ENCODE measurements around the gene NOL4L.

The NOL4L gene

DNA sequence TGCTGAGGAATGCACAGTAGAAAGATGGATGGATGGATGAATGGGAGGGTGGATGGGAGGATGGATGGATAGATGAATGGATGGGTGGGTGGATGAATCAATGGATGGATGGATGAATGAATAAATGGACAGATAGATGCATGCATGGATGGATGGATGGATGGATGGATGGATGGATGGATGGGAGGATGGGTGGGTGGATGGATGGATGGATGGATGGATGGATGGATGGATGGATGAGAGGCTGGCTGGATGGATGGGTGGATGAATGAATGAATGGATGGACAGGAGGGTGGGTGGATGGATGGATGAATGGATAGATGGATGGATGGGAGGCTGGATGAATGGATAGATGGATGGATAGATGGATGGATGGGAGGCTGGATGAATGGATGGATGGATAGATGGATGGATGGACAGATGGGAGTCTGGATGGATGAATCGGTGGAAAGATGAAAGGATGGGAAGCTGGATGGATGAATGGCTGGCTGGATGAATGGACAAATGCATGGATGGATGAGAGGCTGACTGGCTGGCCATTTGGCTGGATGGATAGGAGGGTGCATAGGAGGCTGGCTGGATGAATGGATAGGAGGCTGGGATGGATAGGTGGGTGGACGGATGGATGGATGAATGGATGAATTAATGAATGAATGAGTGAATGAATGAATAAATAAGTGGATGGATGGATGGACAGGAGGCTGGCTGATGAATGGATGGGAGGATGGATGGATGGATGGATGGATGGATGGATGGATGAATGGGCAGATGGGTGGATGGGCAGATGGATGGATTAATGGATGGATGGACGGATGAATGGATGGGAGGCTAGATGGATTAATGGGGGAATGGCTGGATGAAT lies 28.3 kb upstream of the NOL4L start:
- no peak for DNase-seq

DNA sequence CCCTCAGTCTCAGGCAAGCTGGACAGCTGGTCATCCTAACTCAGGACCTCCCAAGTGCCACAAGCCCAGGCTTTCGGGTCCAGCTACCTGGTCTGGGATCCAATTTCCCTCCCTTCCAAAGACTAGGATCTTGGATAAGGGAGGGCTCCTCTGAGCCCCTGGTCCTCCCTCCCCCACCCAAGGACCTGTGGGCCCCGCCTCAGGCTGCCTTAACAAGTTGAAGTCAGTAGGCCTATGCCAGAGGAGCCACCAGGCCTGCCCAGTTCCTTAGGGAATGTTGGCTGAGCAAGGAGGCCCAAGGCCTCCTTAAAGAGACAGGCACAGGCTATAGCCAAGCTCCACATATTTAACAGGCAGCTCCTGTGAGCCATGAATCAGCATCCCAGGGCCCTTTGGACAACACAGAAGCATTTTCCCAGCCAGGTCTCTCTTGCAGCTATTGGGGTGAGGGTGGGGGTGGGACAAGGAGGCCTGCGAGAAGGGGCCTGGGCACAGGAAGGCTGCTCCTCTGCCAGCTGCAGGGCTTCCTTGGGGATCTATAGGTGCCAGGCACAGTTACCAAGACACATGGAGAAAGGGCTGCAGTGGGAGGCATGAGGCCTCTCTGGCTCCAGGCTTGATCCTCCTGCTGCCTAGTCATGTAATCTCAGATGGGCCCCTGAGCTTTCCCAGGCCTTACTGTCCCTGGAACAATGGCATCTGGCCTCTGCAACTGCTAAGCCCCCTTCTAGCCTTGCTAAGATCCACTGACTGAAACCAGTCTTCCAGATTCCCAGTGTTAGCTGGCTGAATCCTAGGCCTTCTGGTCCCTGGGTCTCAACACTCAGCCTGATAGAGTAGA lies 27.4 kb upstream of the NOL4L start:
- DNase-seq: no peak

DNA sequence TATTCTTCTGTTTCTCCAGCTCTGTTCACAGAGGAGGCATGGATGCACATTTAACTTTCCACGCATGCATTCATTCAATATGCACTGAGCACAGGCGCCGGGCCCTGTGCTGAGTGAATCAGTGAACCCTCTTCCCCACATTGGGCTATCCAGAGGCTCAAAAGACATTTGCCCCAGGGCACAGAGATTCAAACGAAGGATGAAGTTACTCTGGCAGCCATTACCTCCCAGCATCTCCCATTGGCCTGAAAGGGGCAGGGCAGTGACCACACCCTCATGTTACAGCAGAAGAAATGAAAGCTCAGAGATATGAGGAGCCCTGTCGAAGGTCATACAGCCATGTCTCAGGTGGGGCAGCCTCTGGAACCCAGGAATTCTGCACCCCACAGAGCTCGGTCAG lies 26.7 kb upstream of the NOL4L start:
- DNase-seq: no peak

DNA sequence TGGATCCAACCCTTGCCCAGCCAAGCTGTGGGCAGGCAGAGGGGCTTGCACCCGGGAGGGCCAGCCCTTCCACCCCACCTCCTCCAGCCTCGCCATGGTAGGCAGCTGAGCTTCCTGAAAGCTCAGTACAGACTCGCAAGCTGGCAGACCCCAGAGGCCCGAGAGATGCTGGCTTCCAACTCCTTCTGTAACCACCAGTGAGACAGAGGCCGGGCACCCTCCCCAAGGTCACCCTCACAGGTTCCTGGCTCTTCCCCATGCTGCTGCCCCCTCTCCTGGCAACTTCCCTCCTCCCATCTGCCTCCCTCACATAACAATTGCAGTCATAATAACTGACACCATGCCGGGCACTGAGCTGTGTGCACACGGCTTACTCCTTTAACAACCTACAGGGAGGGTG lies 26.2 kb upstream of the NOL4L start:
- no peak for DNase-seq

DNA sequence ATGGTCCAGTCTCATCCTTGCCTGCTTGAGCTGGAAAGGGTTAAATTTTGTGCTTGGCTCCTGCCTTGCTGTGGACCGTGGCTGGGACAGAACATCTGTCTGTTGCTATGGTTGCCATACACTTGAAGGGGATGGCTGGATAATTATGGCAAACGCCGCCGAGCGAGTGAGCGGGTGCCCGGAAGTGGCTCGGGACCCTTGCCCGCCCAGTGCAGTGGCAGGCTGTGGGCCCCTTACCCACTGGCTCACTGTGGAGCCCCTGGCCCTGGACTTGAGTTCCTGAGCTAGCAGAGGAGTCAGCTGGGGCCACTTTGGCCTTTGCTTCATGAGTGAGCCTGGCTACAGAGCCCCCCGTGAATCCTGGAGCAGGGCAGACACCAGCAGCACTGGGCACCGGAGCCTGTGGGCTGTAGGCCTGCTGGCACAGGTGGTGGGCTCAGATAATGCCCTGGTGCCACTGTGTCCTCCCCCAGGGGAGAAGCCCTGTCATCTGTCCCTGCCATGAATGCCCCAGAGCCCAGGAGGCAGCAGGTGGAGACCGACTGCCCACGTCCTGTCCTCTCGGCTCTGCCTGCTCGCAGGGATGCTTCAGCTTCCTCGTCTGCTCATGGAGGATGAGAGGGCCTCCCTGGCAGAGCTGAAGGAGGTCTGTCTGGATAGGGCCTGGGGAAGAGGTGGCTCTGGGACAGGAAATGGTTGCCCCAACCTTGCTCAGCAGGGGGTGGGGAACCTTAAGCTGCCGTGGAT lies 25.5 kb upstream of the NOL4L start:
- no peak for DNase-seq

DNA sequence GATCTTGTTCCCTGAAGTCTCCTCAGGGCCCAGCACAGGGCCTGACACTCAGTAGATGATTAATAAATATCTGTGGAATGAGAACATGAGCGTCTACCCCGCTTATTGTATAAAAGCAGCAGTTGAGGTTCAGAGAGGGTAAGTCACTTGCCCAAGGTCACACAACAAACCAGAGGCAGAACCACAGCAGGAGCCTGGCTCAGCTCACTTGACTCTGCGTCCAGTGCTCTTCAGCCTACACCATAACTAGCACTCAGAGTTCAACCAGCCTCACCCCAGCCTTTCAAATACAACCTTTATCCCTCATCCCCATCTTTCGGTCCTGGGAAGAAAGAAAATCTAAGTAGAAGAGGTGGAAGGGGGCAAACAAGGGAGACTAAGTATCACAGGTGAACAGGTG lies 24.9 kb upstream of the NOL4L start:
- DNase-seq: no peak

DNA sequence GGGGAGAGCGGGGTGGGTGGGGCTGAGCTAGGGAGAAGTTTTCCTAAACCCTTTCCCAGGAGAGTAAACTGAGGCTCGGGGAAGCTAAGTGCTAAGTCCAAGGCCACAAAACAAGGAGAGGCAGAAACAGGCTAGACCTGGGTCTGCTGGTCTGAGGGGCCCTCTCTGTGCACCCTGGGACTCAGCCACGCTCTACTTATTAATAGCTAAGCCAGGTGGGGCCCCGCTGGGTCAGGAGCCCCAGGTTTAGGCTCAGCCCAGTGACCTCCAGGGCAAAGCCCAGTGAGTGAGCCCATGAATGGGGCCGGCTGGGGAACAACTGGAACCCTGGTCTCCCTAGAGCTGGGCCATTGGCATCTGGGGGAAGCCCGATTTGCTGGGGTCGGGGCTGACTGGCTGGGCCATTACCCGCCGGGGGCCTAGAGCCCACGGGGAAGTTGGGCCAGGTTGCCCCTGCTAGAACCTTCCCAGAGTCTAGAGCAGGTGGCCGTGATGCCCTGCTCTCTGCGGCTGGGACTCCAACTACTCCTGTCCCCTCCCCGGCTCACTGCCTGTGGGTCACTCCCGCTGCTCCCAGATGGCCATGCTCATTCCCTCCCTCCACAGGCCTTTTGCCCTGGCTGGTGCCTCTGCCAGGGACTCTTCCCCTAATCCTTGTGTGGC lies 24.1 kb upstream of the NOL4L start:
- no peak for DNase-seq

DNA sequence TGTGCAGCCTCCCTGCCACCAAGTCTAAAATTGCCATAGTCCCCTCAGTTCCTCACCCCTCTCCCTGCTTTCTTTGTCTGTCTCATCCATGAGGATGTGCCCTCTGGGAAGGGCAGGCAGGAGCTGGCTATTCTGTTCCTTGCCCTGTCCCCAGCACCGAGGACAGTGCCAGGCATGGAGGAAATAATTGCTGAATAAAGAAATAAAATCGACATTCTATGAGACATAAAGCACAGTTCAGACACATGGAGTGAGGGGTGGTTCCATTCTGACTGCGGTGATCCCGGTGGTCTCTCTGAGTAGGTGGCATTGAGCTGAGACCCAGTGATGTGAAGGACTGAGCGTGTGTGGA lies 23.5 kb upstream of the NOL4L start:
- no peak for DNase-seq

DNA sequence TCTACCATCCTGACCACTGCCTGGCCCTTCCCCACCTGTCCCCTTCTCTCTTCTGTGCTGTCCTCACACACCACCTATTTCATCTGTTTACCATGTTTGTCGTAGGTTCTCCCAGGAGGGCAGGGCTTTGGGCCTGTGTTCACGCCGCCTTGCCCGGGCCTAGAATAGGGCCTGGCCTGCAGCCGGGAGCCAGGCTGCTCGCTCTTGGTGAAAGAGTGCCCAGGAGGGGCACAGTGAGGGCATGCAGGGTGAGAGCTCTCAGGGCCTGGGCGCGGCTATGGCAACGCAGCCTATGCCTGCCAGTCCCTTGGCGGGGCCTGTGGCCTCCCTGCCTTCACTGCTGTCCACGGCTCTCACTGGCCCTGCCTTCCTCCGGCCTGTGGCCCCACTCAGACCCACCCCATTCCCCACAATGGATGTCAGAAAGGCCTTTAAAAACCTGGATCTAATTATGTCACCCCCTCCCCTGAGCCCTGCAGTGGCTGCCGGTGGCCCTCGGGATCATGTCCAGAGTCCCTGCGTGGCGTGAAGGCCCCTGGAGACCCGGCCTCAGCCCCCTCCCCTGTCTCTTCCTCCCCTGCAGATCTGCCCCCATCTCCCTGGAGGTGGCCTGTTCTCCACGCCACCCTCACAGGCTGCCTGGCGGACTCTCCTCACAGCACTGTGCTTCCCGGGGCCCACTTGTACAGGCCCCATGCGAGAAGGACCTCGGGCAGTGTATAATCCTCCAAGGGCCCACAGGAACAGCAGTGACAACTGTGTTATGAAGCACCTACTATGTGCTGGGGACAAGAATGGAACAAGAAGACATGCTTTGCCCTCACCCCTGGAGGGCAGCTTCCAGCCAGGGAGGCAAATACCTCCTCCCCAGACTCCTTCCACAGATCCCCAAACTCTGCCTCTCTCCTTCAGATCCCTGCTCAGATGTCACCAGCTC lies 22.9 kb upstream of the NOL4L start:
- DNase-seq: no peak

DNA sequence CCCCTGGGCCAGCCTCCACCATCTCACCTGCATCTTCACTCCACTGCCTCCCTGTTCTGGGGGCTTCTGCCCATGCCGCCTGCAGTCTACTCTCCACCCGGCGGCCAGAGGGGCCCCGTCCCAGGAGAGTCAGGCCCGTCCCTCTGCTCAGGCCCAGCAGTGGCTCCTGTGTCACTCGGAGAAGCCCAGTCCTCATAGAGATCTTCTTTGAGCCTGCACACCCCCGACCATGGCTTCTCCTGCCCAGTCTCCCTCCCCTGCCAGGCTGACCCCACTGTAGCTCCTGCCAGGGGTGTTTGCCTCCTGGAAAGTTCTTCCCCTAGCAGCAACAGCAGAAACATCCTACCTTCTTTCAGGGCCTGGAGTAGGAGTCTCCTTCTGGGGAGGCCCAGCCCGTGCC lies 22.2 kb upstream of the NOL4L start:
- no peak for DNase-seq

DNA sequence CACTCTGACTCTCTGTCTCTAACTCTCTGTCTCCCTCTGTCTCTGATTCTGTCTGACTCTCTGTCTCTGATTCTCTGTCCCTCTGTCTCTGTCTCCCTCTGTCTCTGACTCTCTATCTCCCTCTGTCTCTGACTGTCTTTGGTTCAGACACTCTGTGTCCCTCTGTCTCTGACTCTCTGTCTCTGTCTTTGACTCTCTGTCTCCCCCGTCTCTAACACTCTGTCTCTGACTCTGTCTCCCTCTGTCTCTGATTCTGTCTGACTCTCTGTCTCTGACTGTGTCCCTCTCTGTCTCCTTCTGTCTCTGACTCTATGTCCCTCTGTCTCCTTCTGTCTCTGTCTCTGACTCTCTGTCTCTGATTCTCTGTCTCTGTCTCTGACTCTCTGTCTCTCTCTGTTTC lies 21.7 kb upstream of the NOL4L start:
- DNase-seq: no peak

DNA sequence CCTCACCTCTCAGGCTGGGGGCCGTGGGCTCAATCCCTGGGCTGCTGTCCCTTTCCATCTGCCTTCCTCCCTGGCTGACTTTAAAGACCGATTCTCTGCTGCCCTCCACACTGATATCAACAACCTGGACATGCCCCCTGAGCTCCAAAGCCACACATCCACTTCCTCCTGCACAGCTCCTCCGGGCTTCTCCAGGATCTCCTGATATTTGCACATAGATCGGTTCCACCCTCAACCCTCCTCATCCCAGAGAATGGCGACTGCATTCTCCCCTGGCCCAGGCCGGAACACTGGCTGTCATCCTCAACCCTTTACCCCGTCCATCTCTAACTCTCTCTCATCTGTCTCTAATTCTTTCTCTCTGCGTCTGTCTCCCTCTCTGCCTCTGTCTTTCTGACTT lies 21.0 kb upstream of the NOL4L start:
- no peak for DNase-seq

DNA sequence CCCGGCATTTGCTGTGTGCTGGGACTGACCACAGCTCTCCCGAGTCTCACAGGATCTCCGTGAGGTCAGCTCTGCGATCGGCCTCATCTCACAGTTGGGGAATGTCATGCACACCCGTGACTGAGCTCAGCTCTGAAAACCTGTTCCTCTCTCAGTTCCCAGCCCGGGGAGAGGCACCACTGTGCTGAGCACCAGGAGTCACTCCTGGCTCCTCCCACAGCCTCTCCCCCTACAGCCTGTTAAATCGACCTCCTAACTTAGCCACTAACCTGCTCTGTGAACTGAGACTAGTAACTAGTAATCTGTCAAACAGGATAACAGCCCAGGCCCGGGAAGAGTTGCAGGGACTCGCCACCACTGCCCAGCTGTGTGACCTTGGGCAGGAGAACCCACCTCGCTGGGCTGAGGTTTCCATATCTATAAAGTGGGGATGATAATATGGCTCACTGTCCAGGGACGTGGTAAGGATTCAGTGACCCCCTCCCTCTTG lies 20.1 kb upstream of the NOL4L start:
- no peak for DNase-seq

DNA sequence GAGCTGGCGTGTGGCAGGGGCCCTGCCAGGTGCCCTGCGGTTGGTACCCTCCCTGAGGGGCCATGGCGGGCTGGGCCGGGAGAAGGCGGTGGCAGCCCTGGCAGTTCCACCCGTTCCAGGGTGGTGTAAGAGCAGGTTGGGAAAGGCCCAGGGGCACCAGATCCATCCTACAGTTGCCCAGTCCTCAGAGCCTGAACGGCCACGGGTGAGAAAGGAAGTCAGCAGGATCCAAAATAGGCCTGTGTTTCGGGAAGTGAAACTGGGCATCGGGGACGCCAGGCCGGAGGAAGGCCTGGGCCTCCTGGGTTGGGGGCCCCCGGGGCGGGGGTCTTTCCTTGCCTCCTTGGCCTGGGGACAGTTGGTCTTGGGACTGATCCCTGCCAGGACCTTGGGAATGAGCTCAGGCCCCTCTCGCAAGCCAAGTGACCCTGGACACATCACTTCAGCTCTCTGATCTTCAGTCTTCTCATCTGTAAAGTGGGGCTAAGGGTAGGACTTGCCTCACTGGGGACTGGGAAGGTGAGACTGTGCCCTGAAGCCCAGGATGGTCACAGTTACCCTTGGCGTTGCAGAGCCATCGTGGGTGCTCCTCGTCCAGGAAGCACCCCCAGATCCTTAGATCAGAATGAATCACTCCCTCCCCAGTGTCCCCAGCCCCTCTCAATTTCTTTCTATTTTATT lies 18.1 kb upstream of the NOL4L start:
- no peak for DNase-seq

DNA sequence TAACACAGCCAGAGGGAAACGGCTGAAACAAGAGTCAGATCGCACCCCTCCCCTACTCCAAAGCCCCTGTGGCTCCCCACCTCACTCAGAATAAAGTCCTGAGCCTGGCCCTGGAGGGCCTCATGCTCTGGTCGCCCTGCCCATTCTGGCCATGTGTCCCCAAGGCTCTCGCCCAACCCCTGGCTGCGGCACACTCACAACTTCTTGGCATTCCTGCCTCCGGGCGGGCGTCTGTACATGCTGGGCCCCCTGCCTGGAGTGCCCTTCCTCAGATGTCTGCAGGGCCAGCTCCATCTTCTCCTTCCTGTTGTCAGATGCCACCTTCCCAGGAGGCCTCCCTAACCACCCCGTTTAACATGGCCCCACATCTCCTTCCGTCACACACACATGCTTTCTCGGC lies 17.1 kb upstream of the NOL4L start:
- no peak for DNase-seq

DNA sequence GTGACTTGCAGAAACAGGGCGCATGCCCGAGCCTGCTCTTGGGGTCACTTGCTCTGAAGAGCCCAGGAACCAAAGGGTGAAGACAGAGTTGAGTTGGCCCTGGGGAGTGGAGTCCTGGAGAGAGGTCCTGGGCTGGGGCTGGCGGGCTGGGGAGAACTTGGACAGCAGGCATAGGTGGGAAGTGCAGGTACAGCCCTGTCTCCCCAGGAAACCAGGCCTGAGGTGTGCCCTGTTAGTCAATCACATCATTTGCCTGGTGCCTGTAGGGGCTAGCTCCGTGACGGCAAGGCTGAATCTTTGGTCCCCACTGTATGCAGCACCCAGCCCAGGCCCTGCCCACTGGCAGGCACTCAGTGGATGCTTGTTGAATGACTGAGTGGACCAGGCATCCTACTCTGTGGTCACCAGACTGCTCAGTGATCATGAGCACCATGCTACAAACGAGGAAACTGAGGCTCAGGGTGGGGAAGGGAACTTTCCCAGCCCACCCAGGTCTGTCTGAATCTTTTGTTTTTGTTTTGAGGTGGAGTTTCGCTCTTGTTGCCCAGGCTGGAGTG lies 15.6 kb upstream of the NOL4L start:
- no peak for DNase-seq

DNA sequence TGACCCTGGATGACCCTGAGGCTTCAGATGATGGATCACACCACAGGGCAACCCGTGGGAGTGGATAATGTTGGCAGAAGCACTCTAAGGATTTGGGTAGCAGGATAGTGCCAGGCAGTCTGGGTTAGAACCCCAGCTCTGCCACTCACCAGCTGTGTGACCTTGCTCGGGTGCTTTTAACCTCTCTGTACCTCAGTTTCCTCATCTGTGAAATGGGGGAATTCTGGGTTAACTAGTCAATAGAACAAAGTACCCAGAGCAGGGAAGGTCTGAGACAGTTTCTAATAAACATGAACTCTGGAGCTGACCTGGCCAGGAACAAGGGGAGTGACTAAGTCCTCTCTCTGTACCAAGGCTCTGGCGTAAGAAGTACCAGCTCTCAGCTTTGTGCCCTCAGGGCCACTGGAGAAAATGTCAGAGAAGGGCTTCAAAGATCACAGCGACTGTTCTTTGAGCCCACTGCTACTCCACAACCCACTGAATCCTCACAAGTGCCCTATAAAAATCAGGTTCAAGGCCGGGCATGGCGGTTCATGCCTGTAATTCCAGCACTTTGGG lies 14.7 kb upstream of the NOL4L start:
- DNase-seq: no peak

DNA sequence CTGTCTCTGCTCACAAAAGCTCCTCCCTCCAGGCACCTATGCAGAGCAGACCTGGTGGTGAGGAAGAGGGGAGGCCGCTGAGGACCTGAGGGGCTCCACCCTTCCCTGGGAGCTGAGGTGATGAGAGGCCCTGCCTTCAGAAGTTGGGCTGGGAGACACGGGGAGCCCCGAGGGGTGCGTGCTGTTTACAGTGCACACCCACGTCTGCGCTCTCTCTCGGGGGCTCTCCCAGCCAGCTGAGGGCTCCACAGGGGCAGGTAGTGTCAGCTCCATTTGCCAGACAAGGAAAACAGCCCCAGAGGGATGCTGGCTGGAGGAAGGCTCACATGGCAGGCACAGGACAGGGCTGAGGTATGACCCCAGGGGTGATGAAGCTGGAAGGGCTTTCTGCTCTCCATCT lies 13.5 kb upstream of the NOL4L start:
- DNase-seq: no peak

DNA sequence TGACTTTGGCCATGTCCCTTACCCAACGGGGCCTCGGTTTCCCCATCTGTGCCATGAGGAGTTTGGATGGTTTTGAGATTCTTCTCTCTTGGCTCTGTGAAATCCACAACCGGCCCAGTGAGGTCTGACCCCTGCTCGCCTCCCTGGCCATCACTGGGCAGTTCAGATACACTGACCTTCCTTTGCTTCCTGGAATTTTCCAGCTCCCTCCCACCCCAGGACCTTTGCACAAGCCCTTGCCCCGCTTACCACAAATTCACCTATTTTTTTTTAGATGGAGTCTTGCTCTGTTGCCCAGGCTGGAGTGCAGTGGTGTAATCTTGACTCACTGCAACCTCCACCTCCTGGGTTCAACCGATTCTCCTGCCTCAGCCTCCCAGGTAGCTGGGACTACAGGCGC lies 12.6 kb upstream of the NOL4L start:
- DNase-seq: no peak

DNA sequence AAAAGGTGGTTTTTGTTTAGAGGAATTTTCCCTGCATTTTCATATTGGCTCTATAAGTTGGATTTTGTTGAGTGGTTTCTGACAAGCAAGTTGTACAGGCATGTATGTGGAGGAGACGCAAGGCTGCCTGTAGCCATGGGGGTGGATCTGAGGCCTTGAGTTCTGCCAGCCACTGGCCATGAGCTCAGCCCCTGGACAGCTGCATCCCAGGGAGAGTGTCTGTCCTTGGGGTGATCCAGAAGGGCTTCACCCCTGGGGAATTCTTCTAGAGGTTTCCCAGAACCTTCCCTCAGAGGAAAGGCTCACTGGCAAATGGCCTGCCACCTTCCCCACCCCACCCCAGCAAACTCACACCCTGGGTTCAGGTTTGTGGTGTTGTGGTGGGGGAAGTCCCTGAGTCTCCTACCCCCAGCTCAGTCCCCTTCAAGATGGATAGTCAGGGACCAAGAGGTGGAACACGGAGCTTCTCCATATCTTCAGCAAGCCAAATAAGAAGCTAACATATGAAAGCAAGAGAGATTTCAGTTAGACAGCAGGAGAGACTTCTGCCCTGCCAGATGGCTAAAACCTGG lies 11.6 kb upstream of the NOL4L start:
- DNase-seq: no peak
